ENCODE results near the gene JAM3.

JAM3 gene

GRCh38 chr11:134039726-134040385 lies 29.0 kb upstream of the JAM3 start:
- DNase-seq (ENCODE audit: low read depth in 2 of 2): no peak

- no peak for DNase-seq (ENCODE audit: low read depth in 2 of 2)
Observed at GRCh38 chr11:134040386-134041302, 28.2 kb upstream of the JAM3 start.

DNA sequence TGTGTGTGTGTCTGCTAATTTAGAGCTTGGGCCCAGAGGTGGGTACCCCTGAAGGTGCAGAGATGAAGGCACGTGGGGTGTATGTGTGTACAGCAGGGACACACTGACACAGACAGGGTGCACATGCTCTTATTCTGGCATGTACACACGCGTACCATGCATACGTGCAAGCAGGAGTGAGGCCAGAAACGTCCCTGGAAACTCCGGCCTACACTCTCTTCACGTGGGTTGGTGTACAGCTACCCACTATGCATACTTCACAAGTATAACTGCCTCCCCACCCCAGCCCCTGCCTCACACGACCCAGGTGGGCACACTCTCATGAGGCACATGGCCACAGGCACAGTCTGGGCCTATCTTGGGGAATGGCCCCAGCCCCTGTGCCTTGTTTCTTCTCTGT lies 27.5 kb upstream of the JAM3 start:
- no peak for DNase-seq (ENCODE audit: low read depth in 2 of 2)

DNA sequence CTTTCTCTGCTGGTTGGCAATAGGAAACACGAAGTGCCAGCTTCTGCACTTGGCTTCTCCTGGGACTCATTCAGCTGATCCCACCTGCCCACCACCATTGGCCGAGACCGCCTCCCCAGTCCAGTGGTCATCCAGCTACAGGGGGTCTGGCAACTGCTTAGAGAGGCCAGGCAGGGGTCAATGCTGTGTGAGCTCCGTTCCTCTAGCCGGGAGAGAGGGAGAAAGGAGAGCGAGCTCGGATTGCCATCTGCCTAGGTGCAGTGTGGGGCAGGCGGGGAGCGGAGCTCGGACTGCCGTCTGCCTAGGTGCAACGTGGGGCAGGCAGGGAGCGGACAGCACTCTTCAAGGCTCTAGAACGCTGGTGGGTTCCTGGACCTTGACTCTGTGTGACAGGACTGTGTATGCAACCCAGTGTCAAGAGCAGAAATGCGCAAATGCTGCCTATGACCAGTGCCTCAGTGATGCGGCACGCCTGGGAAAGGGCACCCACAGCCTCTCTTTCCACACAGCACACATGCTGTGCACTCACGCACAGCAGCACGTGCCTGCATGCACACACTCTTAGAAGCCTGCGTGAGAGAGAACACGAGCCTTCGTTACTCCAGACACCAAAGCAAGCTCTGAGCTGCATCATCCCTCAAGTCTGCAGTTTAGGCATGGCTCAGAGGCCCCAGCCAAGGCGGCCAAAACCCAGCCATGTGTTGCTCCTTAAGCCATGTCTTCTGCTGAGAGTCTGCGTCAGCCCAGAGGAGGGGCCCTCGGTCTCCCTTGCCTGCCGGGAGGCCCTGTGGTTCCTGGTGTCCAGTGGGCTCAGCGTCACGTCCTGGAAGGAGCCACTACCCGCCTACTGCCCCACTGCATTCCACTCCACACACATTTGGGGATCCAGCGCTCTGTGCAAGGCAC lies 26.8 kb upstream of the JAM3 start:
- no peak for DNase-seq (ENCODE audit: low read depth in 2 of 2)

DNA sequence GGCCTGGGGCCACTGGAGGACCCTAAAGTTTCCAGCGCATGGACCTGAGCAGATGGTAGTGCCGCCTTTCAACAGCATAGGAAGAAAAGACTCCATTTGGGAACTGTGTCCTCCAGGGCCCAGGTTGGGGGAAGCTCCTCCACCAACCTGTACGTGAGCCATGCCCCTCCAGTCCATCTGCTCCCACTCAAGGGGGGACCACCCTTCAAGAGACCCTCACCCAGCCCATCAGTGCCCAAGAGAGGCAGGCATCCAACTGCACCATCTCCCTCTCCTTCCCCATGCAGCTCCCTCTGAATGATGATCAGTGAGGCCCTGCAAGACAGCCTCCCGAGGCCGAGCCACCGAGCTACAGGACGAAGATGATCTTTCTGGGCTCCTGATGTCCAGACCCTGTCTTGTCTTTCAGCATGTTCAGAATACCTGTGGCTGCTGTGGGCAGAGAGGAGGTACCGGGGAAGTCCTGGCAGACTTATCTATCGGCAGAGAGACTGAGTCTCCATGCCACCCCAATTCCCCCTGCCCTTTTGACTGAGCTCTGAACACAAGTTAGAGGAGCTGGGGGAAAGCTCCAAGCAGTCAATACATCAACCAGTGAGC lies 25.0 kb upstream of the JAM3 start:
- no peak for DNase-seq (ENCODE audit: low read depth in 2 of 2)

GRCh38 chr11:134044514-134045284 lies 24.2 kb upstream of the JAM3 start:
- DNase-seq (ENCODE audit: low read depth in 2 of 2): no peak

DNA sequence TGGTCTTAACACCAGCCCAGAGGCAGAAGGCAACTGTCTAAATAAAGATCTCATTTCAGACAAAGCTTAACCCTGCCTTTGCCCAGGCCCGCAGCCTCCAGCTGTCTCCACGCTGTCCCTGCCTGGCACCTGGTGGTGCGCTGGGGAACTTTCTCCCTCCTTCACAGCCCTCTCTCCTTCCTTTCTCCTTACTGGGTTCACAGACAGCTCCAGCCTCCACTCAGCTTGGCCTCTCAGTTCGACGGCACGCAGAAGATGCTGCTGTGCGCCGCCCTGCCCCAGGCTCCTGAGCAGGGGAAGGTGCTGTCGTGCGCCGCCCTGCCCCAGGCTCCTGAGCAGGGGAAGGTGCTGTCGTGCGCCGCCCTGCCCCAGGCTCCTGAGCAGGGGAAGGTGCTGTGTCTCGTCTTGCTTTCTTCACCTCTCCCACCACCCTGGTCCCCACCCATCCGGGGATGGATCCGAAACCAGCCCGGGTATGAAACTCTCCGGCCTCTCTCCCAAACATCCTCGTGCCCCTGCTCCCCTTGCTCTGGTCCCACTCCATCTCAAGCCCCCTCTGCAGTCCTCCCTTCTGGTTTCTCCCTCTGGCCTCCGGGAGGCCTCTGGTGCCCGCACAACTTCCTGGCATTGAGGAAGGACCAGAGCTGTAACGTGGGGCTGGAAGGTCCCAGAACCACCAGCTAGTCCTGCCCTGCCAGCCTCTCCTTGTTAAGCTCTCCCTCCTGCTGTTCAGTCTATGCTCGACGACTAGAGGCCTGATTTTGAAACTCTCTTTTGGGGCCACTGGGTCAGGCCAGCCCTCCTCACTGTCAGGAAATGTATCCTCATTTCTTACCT lies 22.9 kb upstream of the JAM3 start:
- no peak for DNase-seq (ENCODE audit: low read depth in 2 of 2)

DNA sequence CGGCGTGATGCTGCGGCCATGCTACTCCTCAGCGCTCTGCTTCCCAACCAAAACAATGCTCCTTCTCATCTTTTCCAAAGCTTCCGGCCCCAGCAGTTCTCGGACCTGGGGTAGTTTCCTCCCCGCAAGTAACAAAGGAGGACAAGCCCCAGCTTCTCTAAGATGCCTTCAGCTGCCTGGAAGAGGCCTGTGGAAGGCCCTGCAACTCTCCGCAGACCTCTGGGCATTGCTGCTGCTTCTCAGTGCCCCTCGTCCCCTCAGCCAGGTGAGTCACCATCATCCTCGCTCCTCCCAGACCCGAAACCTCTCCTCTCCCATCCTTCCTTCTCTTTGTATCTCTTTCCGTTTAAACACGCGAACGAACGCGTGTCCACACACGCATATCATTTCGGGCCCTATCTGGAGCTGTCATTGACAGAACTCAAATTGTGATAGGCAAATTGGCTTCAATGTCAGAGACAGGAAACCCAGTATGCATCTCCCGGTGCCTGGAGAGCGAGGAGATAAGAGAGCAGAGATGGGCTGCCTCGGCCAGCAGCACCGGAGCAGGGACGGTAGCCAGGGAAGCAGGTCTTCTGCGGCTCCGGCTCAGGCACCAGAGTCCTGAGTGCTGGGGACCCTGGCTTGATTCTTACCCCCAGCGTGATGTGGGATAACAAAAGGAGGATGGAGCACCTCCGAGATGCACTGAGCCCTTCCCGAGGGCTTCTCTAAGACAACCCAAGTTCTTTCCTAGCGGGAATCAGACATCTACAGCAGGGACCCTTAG lies 22.0 kb upstream of the JAM3 start:
- no peak for DNase-seq (ENCODE audit: low read depth in 2 of 2)

DNA sequence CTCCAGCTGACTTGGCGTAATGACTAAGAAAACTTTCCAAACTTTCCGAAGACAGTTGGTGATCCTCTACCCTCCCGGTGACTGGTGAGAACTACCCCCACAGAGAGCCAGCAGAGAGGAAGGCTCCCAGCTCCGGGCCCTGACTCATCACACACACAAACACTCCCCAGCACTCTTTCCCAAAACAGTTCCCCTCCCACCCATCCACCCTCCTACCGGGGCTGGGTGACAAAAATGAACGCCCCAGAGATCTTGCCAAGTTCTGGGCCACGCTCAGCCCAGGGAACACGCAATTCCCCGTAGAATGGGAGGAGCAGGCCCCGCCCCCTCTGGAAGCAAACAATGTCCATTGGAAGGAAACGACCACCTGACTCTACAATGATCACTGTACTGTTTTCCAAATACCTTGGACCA lies 21.3 kb upstream of the JAM3 start:
- DNase-seq (ENCODE audit: low read depth in 2 of 2): no peak

- DNase-seq (ENCODE audit: low read depth in 2 of 2): no peak
Observed at GRCh38 chr11:134048028-134048427, 20.8 kb upstream of the JAM3 start.

- no peak for DNase-seq (ENCODE audit: low read depth in 2 of 2)
Observed at GRCh38 chr11:134049303-134049702, 19.6 kb upstream of the JAM3 start.

DNA sequence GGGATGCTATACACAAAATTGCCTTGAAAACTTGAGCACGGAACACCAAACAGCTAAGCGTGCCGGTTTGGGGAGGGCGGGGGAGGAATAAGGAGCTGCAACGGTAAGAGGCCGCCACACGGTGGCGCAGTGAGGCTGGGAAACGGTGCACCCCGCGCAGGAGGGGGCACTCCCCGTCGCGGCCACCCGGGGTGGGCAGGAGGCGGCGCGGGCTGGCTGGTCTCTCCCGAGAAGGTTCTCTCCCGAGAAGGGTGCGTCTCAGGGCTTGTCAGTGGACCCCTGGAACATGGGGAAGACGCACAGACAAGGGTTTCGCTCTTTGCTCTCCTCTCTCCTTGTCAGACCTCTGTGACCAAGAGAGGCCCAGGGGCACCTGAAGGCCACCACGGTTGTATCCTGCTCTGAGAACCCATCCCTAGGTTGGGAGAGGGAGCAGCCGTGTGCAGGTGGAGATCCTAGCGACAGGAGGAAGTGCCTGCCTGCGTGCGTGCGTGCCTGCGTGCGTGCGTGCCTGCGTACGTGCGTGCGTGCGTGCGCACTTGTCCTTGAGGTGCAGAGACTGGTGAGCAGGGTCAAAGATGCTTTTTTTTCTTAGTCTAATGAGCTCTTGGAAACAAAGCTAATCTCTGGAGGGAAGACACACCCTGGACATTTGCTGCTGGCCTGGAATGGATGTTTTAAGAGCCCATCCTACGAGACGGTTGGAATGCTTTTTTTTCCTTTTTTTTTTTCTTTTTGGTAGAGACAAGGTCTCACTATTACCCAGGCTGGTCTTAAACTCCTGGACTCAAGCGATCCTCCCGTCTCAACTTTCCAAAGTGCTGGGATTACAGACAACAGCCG lies 18.1 kb upstream of the JAM3 start:
- DNase-seq (ENCODE audit: low read depth in 2 of 2): peak; percentile 41 to 48

- DNase-seq (ENCODE audit: low read depth in 2 of 2): no peak
Observed at GRCh38 chr11:134052395-134052987, 16.4 kb upstream of the JAM3 start.

GRCh38 chr11:134052988-134053945 lies 15.6 kb upstream of the JAM3 start:
- DNase-seq (ENCODE audit: low read depth in 2 of 2): no peak

DNA sequence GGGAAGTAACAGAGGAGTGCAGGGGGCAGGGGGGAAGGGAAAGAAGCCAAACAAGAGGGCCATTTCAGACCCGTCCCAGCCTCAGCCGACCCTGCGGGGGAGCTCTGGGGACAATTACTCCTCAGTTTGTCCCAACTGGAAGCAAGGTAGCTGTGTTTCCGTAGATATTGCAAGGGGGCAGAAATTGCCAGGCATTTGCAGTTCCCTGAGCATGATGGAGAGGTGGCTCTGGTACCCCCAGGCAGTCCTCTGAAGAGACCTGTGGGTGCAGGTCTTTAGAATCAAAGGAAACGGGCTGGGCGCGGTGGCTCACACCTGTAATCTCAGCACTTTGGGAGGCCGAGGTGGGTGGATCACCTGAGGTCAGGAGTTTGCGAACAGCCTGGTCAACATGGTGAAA lies 13.8 kb upstream of the JAM3 start:
- no peak for DNase-seq (ENCODE audit: low read depth in 2 of 2)

DNA sequence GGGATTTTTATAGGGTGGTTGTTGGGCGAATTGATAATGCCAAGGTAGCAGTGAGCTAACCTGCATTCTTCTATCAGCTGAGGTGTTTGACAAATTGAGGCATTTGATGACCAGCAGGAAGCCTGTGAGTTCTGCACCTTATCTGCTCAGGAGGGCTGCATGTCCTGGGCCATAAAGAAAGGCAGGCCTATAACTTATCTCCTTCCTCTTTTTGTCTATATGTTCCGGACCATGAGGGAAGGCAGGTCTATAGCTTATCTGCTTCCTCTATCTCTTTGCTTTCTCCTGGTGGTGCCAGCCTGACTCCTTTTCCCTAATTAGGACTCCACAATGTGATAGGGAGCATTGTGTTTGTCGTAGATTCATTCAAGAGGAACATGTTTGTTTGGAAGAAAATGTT lies 8.6 kb upstream of the JAM3 start:
- no peak for DNase-seq (ENCODE audit: low read depth in 2 of 2)

Measured in stimulated activated CD8-positive, alpha-beta memory T cell treated with anti-CD3 and anti-CD28 coated beads, Interleukin-15, amount 100 ng/mL, for 48 hours (primary cell).